K562 (cell line): ENCODE measurements around the gene GALNT5. TPM values are rescaled to one million over a fixed set of nuclear protein-coding genes. Genes with fewer than 3 reads are reported as not detected.

ENCODE experiments used
- FOXA3 ChIP-seq, 2 experiments: fragments of 450-650 bp in 1 of 2; sonication (generic) in 1 of 2; formaldehyde crosslinking; IDR thresholded peaks in 1 of 2; conservative IDR thresholded peaks in 1 of 2; 2 replicates each; pipeline versions ENCODE4 v1.4.0 to v1.8.0; 2020 to 2022; ENCODE audit warnings: mild to moderate bottlenecking in 2 of 2, missing genetic modification reagents in 1 of 2
- FOXJ2 ChIP-seq: fragments of 200-800 bp; sonication (Bioruptor generic); IDR thresholded peaks from 2 replicates; pipeline ENCODE4 v1.6.1; 2016; ENCODE audit warnings: missing genetic modification characterization, missing compliant biosample characterization
- GATA2 ChIP-seq: sonication (generic); formaldehyde crosslinking; IDR thresholded peaks from 2 replicates; pipeline ENCODE4 v1.4.0; 2020; ENCODE audit warnings: mild to moderate bottlenecking, missing genetic modification reagents
- MYC ChIP-seq, 2 experiments: fragments of 250-450 bp in 1 of 2; sonication (Bioruptor Pico) in 1 of 2; IDR thresholded peaks; 2 replicates each; pipeline versions ENCODE4 v1.5.1 to v1.6.1; 2012 to 2021; ENCODE audit warnings: low read depth in 2 of 2, borderline replicate concordance in 1 of 2, improper control_type of control experiment in 1 of 2, low read length in 1 of 2, mild to moderate bottlenecking in 1 of 2, moderate library complexity in 1 of 2
- NCOA1 ChIP-seq: fragments of 450-650 bp; IDR thresholded peaks from 2 replicates; pipeline ENCODE4 v1.6.1; 2016; ENCODE audit warnings: low read depth
- PHF20 ChIP-seq: fragments of 450-650 bp; IDR thresholded peaks from 2 replicates; pipeline ENCODE4 v1.6.1; 2018; ENCODE audit not compliant: partially characterized antibody
- PML ChIP-seq: IDR thresholded peaks from 2 replicates; pipeline ENCODE4 v1.6.1; 2012; ENCODE audit warnings: low read length, inconsistent platforms
- POU5F1 ChIP-seq: fragments of 150-350 bp; IDR thresholded peaks from 2 replicates; pipeline ENCODE4 v1.6.1; 2014; ENCODE audit warnings: borderline replicate concordance, low read length, low read depth, mild to moderate bottlenecking; ENCODE audit not compliant: partially characterized antibody
- RBM39 ChIP-seq: fragments of 200-400 bp; formaldehyde crosslinking; optimal IDR thresholded peaks from 2 replicates; pipeline ENCODE3; 2018; ENCODE audit warnings: low read depth, low read length
- SIRT6 ChIP-seq: IDR thresholded peaks from one replicate; pipeline ENCODE4 v1.6.1; 2012; ENCODE audit warnings: low read depth, mild to moderate bottlenecking, control low read depth, inconsistent platforms, low read length, moderate library complexity
- SNRNP70 ChIP-seq: fragments of 200-400 bp; formaldehyde crosslinking; optimal IDR thresholded peaks from 2 replicates; pipeline ENCODE3; 2017; ENCODE audit warnings: low read depth, low read length
- STAG1 ChIP-seq: sonication (generic); formaldehyde crosslinking; IDR thresholded peaks from 2 replicates; pipeline ENCODE4 v1.5.0; 2020; ENCODE audit warnings: missing genetic modification reagents, borderline replicate concordance
- polyA plus RNA-seq, 8 experiments: library from polyadenylated mRNA; depleted of rRNA in 4 of 8; stranded (reverse) in 5 of 8; unstranded in 3 of 8; fragments of >200 nt; fragmentation: Nextera tagmentation in 2 of 8; fragmentation: Illumina TruSeq in 1 of 8; extraction: Ambion mirVana in 2 of 8; extraction: Trizol in 1 of 8; gene quantifications; 2 replicates each; pipeline versions ENCODE4 v1.2.1 to v1.2.3, GENCODE V29; 2011 to 2014; ENCODE audit warnings: inconsistent platforms in 1 of 8, missing spikeins in 1 of 8
- total RNA-seq, 7 experiments: library from RNA; depleted of rRNA in 6 of 7; stranded (reverse); fragments of >200 nt in 6 of 7; fragmentation: Illumina TruSeq in 2 of 7; extraction: Trizol in 2 of 7; gene quantifications; 2 replicates each; pipeline versions ENCODE4 v1.2.1 to v1.2.3, GENCODE V29; 2011 to 2021; ENCODE audit warnings: low replicate concordance in 1 of 7
- TF ChIP-seq, protein P1 (sequence below): sonication (generic); formaldehyde crosslinking; IDR thresholded peaks from 2 replicates; pipeline ENCODE4 v1.8.1; 2023; ENCODE audit warnings: mild to moderate bottlenecking, missing genetic modification reagents
- TF ChIP-seq, protein P2 (sequence below), 2 experiments: fragments of 450-650 bp in 1 of 2; sonication (generic) in 1 of 2; formaldehyde crosslinking; conservative IDR thresholded peaks; 2 replicates each; pipeline versions ENCODE4 v1.4.0 to v1.8.1; 2020 to 2022; ENCODE audit warnings: mild to moderate bottlenecking in 1 of 2, missing genetic modification reagents in 1 of 2
- TF ChIP-seq, protein P3 (sequence below): sonication (generic); formaldehyde crosslinking; IDR thresholded peaks from 2 replicates; pipeline ENCODE4 v1.8.0; 2022; ENCODE audit warnings: missing genetic modification reagents, mild to moderate bottlenecking, moderate library complexity, borderline replicate concordance
- TF ChIP-seq, protein P4 (sequence below): fragments of 250-450 bp; sonication (Bioruptor Pico); IDR thresholded peaks from 2 replicates; pipeline ENCODE4 v1.4.0; 2020; ENCODE audit warnings: mild to moderate bottlenecking, moderate library complexity
- TF ChIP-seq, protein P5 (sequence below): sonication (generic); formaldehyde crosslinking; IDR thresholded peaks from 2 replicates; pipeline ENCODE4 v1.8.1; 2023; ENCODE audit warnings: mild to moderate bottlenecking, missing genetic modification reagents, moderate library complexity

The GALNT5 gene
- total and polyA plus RNA-seq, 9 of the 15 experiments (the other 6 are each of a cell fraction or from before 2014, with no cell fraction given), result 21.6 to 73.0 (median 54.7) TPM

DNA sequence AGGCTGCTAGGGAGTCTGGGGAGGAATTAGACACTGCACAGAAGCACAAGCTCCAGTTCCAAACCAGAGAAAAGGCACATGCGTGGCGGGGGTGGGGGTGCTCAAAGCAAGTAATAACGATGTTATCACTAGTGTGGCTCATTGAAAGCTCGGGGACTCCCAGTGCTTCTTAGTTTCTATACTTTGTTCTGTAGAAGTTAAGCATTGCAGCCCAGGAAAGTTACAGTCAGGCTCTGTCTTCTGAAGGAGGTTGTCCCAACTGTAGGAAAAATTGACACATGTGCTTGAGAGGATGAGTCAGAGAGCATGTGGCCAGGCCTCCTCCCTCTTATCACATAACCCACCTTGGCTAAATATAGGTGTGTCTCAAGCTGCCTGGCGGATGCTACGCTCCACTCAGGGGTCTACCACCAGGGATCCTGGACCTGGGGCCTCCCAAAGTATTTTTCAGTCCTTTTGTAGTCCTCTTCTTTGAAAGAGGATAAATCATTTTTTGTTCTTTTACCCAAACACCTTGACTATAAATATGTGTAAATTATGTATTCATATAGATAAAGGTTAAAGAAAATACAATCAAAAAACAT lies 3.8 kb downstream of the GALNT5 start (continued):
- TF ChIP-seq, protein P1, sequence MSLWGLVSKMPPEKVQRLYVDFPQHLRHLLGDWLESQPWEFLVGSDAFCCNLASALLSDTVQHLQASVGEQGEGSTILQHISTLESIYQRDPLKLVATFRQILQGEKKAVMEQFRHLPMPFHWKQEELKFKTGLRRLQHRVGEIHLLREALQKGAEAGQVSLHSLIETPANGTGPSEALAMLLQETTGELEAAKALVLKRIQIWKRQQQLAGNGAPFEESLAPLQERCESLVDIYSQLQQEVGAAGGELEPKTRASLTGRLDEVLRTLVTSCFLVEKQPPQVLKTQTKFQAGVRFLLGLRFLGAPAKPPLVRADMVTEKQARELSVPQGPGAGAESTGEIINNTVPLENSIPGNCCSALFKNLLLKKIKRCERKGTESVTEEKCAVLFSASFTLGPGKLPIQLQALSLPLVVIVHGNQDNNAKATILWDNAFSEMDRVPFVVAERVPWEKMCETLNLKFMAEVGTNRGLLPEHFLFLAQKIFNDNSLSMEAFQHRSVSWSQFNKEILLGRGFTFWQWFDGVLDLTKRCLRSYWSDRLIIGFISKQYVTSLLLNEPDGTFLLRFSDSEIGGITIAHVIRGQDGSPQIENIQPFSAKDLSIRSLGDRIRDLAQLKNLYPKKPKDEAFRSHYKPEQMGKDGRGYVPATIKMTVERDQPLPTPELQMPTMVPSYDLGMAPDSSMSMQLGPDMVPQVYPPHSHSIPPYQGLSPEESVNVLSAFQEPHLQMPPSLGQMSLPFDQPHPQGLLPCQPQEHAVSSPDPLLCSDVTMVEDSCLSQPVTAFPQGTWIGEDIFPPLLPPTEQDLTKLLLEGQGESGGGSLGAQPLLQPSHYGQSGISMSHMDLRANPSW (CRISPR knock-in tag), result 0 out of 2 replicates have a peak, but pooled peaks have one; percentile 14
- peak; percentile 99 for TF ChIP-seq MYC (IDR thresholded peaks at IDR 0.05; ENCODE audit: low read depth, low read length)
- TF ChIP-seq MYC (CRISPR knock-in tag; IDR thresholded peaks at IDR 0.05; ENCODE audit: borderline replicate concordance, low read depth), result no peak
- TF ChIP-seq, protein P2, sequence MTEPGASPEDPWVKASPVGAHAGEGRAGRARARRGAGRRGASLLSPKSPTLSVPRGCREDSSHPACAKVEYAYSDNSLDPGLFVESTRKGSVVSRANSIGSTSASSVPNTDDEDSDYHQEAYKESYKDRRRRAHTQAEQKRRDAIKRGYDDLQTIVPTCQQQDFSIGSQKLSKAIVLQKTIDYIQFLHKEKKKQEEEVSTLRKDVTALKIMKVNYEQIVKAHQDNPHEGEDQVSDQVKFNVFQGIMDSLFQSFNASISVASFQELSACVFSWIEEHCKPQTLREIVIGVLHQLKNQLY (CRISPR knock-in tag; conservative IDR thresholded peaks at IDR 0.05), result no peak
- TF ChIP-seq, protein P3, sequence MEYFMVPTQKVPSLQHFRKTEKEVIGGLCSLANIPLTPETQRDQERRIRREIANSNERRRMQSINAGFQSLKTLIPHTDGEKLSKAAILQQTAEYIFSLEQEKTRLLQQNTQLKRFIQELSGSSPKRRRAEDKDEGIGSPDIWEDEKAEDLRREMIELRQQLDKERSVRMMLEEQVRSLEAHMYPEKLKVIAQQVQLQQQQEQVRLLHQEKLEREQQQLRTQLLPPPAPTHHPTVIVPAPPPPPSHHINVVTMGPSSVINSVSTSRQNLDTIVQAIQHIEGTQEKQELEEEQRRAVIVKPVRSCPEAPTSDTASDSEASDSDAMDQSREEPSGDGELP (CRISPR knock-in tag), result peak; percentile 87
- peak; percentile 60 for TF ChIP-seq FOXJ2 (tag)
- TF ChIP-seq SNRNP70, result no peak
- peak; percentile 87; the same call in 1 of the 2 replicates for TF ChIP-seq NCOA1
- peak; percentile 93 for TF ChIP-seq GATA2 (CRISPR knock-in tag)
- no peak for TF ChIP-seq STAG1 (CRISPR knock-in tag)
- no peak for TF ChIP-seq RBM39
- TF ChIP-seq, protein P4, sequence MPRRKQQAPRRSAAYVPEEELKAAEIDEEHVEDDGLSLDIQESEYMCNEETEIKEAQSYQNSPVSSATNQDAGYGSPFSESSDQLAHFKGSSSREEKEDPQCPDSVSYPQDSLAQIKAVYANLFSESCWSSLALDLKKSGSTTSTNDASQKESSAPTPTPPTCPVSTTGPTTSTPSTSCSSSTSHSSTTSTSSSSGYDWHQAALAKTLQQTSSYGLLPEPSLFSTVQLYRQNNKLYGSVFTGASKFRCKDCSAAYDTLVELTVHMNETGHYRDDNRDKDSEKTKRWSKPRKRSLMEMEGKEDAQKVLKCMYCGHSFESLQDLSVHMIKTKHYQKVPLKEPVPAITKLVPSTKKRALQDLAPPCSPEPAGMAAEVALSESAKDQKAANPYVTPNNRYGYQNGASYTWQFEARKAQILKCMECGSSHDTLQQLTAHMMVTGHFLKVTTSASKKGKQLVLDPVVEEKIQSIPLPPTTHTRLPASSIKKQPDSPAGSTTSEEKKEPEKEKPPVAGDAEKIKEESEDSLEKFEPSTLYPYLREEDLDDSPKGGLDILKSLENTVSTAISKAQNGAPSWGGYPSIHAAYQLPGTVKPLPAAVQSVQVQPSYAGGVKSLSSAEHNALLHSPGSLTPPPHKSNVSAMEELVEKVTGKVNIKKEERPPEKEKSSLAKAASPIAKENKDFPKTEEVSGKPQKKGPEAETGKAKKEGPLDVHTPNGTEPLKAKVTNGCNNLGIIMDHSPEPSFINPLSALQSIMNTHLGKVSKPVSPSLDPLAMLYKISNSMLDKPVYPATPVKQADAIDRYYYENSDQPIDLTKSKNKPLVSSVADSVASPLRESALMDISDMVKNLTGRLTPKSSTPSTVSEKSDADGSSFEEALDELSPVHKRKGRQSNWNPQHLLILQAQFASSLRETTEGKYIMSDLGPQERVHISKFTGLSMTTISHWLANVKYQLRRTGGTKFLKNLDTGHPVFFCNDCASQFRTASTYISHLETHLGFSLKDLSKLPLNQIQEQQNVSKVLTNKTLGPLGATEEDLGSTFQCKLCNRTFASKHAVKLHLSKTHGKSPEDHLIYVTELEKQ (CRISPR knock-in tag), result no peak
- TF ChIP-seq POU5F1, result no peak
- TF ChIP-seq, protein P5, sequence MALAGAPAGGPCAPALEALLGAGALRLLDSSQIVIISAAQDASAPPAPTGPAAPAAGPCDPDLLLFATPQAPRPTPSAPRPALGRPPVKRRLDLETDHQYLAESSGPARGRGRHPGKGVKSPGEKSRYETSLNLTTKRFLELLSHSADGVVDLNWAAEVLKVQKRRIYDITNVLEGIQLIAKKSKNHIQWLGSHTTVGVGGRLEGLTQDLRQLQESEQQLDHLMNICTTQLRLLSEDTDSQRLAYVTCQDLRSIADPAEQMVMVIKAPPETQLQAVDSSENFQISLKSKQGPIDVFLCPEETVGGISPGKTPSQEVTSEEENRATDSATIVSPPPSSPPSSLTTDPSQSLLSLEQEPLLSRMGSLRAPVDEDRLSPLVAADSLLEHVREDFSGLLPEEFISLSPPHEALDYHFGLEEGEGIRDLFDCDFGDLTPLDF (CRISPR knock-in tag), result no peak
- peak; percentile 96 for TF ChIP-seq PML
- no peak for TF ChIP-seq SIRT6
- no peak for TF ChIP-seq PHF20
- TF ChIP-seq FOXA3 (CRISPR knock-in tag; conservative IDR thresholded peaks at IDR 0.05 in 1 of 2, IDR thresholded peaks at IDR 0.05 in 1 of 2), result peak; percentile 28 to 41; a peak in 2 of 4 replicates
